ENCODE measurements around the gene LY6G5B.

GRCh38 chr6:31687860-31688693 lies 18.3 kb downstream of the LY6G5B start:
- TF ChIP-seq CTCF (IDR thresholded peaks at IDR 0.05) (no peak), POLR2AphosphoS5 (IDR thresholded peaks at IDR 0.05) (no peak)
